GM12873 (cell line): ENCODE results near the gene SEC14L1.

Experiments
- CTCF ChIP-seq: IDR thresholded peaks from 2 replicates; pipeline ENCODE4 v1.5.1; 2012; ENCODE audit warnings: low read depth, mild to moderate bottlenecking, moderate library complexity, low read length, control low read depth; ENCODE audit not compliant: insufficient read depth; ENCODE audit errors: missing control alignments

SEC14L1 gene

GRCh38 chr17:77120868-77121267 lies 19.9 kb upstream of the SEC14L1 start:
- TF ChIP-seq CTCF: no peak

- no peak for TF ChIP-seq CTCF
Measured at GRCh38 chr17:77124192-77124889, 16.4 kb upstream of the SEC14L1 start.

GRCh38 chr17:77125432-77125901 lies 15.3 kb upstream of the SEC14L1 start:
- TF ChIP-seq CTCF: no peak

GRCh38 chr17:77126519-77126918 lies 14.2 kb upstream of the SEC14L1 start:
- no peak for TF ChIP-seq CTCF

- TF ChIP-seq CTCF: no peak
Measured at GRCh38 chr17:77127735-77128361, 12.9 kb upstream of the SEC14L1 start.

GRCh38 chr17:77128896-77129567 lies 11.7 kb upstream of the SEC14L1 start:
- TF ChIP-seq CTCF: no peak

- TF ChIP-seq CTCF: no peak
Measured at GRCh38 chr17:77129568-77130301, 11.0 kb upstream of the SEC14L1 start.
